ENCODE data around the gene ID1.
A peak's percentile ranks its signal among the peaks of the same experiment; 100 is the strongest.
"Not testable (repeated sequence)": the region's sequence is repeated elsewhere in the genome, so short reads cannot be mapped to it uniquely, and the experiment has no call there.

ID1 gene

DNA sequence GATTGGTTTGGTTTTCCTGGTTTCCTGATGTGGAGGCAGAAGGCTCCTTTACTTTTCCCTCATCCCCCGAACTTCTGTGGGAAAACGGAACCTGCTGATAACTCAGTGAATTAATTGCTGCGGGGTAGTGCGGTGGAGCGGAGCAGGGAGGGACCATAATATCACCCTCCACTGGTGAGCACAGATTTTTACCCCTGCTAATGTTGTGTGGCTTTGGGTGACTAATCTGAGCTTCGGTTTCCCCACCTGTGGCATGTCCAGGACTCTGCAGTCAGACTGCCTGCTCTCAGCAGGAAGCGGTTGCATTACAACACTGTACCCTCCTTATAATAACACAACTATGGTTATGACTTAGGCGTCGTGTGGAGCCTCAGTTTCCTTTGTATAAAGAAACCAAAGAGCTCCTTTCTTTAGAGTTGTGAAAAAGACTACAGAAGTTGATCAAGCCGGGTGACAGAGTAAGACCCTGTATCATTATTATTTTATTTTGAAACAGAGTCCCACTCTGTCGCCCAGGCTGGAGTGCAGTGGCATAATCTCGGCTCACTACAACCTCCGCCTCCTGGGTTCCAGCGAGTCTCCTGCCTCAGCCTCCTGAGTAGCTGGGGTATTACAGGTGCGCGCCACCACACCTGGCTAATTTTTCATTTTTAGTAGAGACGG lies 2.2 kb upstream of the ID1 start:
- DNase-seq: no peak

DNA sequence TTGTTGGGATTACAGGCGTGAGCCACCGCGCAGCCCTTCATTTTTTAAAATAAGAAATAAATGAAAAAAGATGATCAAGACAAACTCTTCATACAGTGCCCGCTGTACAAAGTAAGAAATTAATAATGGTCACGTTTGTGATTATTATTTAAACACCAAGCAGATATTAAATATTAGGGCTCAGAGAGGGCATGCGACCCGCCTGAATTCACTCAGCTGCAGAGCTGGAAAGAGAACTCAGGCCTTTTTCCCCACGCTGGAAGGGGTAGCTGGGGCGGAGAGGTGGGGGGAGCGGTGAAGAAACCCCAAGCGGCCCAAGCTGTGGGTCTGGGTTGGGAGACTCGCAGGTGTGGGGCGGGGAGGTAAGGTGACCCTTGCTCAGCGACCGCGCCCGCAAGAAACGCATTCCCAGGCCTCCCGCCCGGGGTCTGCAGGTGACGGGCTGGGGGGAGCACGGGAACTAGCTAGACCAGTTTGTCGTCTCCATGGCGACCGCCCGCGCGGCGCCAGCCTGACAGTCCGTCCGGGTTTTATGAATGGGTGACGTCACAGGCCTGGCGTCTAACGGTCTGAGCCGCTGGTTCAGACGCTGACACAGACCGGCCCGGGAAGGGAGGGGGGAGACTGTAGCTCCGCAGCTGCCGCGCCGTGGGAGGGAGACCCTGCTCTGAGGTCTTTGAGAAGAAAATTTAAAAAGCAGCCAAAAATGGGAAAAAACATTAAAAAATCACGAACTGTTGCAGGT lies 1.1 kb upstream of the ID1 start:
- DNase-seq: peak; percentile 97

DNA sequence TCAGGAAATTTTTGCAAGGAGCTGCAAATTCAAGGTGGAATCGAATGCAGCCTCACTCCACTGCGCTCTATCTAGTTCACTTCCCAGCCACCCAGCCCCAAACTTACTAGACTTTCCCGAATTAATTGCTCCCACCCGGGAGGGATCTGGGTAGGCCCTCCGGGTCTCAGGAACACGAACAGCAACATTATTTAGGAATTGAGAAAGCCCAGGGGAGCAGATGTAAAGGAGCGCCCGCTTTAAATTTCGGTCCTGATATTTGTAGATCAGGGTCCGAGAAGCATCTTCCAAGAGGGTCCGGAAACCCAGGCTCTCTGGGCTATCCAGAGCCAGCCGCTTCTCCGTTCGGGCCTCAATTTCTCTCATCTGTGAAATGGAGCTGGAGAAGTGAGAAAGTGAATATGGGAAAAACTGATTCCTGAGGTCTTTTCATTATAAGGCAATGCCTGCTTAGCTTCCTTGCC lies 490 bp upstream of the ID1 start:
- DNase-seq: no peak

GRCh38 chr20:31605902-31606803 lies 1.1 kb downstream of the ID1 start:
- no peak for DNase-seq

- DNase-seq: peak; percentile 81
Measured at GRCh38 chr20:31606804-31607639, 1.9 kb downstream of the ID1 start.

DNA sequence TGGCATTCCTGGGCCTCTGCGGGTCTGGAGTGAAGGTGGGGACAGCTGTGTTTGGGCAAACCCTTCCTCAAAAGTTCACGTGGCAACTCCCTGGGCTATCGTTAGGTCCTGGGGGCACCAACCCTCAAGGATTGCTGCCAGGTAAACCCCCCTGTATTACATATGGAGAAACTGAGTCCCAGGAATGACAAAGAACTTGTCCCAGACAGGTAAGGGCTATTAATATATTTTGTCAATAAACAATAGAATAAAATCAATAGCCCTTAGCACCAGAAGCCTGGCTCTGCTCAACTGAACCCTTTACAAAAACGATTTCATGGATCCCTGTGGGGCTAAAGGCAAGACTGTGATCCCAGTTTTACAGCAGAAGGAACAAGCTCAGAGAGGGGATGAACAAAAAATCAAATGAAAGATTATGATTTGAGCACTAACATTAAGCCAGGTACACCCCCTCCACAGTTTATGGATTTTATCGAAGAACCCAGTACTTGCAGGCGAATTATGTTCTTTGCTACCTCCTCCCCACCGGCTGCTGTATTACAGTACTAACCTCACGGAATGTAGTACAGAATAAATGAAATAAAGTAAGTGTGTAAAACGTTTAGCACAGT lies 2.7 kb downstream of the ID1 start:
- DNase-seq: peak; percentile 91

DNA sequence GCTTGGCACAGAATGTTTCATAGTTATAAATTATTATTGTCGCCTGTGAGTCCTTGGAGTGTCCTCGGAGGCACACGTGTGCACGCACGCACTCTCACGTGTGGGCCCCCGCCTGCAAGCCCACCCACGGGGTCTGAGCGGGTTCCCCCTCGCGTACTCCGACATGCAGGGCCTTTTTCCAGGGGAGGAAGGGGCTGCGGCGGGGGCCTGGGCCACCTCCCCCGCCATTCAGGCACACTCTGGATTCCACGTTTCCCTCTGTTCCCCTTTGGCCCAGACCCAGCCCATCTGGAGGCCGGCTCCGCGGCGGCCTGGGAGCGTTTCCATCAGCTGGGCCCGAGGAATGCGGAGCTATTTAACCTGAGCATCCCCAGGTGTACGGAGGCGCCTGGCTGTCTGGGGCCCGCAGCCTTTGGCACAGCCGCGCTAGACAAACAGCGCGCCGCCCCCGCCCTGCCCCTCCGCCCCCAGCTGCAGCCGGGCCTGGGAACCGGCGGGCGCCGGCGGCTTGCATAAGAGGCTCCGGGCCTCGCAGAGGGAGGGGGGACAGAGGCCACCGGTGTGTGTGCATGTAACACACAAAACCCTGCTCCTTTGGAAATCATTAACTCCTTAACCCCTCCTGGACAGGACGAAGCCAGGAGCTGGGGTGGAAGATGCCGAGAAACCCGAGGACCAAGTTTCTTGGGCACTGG lies 3.3 kb downstream of the ID1 start:
- DNase-seq: peak; percentile 98

DNA sequence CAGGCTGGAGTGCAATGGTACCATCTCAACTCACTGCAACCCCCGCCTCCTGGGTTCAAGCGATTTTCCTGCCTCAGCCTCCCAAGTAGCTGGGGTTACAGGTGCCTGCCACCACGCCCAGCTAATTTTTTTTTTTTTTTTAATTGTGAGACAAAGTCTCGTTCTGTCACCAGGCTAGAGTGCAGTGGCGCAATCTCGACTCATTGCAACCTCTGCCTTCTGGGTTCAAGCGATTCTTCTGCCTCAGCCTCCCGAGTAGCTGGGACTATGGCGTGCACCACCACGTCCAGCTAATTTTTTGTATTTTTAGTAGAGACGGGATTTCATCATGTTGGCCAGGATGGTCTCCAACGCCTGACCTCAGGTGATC lies 7.2 kb downstream of the ID1 start:
- DNase-seq: not testable (repeated sequence)

GRCh38 chr20:31615416-31615815 lies 10.3 kb downstream of the ID1 start:
- no peak for DNase-seq

- DNase-seq: no peak
Measured at GRCh38 chr20:31617432-31618104, 12.5 kb downstream of the ID1 start.

GRCh38 chr20:31620246-31620645 lies 15.2 kb downstream of the ID1 start:
- no peak for DNase-seq

DNA sequence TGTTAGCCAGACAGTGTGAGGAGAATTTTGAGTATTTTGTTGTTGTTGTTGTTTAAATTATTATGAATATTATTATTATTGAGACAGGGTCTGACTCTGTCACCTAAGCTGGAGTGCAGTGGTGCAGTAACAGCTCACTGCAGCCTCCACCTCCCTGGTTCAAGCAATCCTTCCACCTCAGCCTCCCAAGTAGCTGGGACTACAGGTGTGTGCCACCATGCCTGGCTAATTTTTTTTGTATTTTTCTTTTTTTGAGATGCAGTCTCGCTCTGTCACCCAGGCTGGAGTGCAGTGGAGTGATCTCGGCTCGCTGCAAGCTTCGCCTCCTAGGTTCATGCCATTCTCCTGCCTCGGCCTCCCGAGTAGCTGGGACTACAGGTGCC lies 18.0 kb downstream of the ID1 start:
- DNase-seq: not testable (repeated sequence)

DNA sequence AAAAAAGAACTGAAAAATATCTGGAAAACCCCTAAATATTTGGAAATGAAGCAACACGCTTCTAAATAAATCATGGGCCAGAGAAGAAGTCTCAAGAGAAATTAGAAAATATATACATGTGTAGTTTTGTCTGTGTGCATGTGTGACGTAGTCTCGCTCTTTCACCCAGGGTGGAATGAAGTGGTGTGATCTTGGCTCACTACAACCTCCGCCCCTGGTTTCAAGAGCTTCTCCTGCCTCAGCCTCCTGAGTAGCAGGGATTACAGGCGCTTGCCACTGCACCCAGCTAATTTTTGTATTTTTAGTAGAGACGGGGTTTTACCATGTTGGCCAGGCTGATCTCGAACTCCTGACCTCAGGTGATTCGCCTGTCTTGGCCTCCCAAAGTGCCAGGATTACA lies 21.4 kb downstream of the ID1 start:
- not testable (repeated sequence) for DNase-seq

DNA sequence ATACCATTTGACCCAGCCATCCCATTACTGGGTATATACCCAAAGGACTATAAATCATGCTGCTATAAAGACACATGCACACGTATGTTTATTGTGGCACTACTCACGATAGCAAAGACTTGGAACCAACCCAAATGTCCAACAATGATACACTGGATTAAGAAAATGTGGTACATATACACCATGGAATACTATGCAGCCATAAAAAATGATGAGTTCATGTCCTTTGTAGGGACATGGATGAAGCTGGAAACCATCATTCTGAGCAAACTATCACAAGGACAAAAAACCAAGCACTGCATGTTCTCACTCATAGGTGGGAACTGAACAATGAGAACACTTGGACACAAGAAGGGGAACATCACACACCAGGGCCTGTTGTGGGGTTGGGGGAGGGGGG lies 23.0 kb downstream of the ID1 start:
- DNase-seq: not testable (repeated sequence)

DNA sequence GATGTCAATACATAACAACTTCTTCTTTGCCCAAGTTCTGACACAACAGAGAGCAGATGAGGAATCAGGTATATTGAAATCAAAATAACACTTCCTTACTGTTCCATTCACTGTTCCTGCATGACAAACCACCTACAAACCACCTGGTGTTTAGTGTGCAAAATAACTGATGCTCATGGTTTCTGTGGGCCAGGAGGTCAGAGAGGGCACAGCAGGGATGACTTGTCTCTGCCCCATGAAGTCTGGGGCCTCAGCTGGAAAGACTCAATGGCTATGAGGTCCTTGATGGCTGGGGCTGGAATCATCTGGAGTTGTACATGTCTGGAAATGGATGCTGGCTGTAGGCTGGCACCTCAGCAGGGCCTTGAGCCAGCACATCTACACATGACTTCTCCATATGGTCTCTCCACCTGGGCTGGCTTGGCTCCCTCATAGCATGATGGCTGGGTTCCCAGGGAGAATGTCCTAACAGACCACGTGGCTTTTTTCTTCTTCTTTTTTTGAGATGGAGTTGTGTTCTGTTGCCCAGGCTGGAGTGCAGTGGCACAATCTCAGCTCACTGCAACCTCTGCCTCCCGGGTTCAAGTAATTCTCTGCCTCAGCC lies 25.2 kb downstream of the ID1 start:
- DNase-seq: peak; percentile 54

- no peak for DNase-seq
Measured at GRCh38 chr20:31632548-31633338, 27.7 kb downstream of the ID1 start.

- no peak for DNase-seq
Measured at GRCh38 chr20:31633339-31633914, 28.3 kb downstream of the ID1 start.

DNA sequence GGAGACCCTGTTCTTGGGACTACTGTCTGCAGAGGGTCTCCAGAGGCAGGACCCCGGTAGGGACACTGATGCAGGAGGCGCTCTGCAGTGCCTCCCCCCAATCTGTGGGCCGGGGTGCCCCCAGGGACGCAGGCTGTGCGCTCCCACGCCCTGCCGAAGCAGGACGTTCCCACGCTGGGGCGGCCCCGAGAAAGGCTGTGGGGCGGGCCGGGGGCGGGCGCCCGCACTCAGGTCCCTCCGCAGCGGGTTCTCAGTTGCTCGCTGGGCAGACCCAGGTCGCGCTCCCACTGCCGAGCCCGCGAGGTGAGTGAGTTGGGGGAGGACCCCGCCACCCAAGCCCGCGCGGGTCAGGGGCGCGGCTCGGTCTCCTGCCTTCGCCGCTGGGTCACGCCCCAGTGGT lies 32.6 kb downstream of the ID1 start, which contains the start of gene COX4I2:
Gene COX4I2, plus strand, starts transcription at position 253 of the 400 bp plus-strand sequence. CDS start 1,106 bp downstream, outside the sequence.
- no peak for DNase-seq

DNA sequence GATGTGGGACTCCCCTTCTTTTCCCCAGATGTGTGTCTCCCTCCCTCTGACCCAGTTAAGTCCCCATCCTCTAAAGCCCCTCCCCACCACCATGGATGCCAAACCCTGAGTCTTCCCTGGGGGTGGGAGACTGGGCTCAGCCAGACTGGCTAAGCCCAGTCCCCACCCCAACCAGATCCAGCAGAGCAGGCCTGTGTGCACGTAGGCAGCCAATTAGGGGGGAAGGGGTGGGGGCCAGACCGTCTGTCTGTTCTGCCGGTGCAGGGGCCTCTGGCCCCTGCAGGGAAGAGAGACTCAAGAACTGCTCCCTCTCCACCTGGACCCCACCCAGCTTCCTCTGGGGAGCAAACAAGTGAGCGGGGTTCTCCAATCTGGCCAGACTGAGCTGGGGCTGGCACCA lies 33.2 kb downstream of the ID1 start:
- DNase-seq: no peak

Measured in NCI-H2029 treated with DMSO at 0.1 percent for 48 hours (cell line).